ENCODE measurements around the gene ADGRE1.

GRCh38 chr19:6935618-6936017 lies 48.2 kb downstream of the ADGRE1 start:
- TF ChIP-seq POLR2A (IDR thresholded peaks at IDR 0.05; ENCODE audit: low read length) (no peak), GATA1 (IDR thresholded peaks at IDR 0.05; ENCODE audit: low read depth, low read length) (no peak)
